GM21576 (cell line): Measurements from ENCODE around the gene OR7A17.

Experiments
- ATAC-seq: cut with Tn5 transposase; IDR thresholded peaks from one replicate; pipeline ENCODE4 v1.9.1; 2021; ENCODE audit warnings: mild to moderate bottlenecking, moderate library complexity; ENCODE audit not compliant: unreplicated experiment

OR7A17 gene

DNA sequence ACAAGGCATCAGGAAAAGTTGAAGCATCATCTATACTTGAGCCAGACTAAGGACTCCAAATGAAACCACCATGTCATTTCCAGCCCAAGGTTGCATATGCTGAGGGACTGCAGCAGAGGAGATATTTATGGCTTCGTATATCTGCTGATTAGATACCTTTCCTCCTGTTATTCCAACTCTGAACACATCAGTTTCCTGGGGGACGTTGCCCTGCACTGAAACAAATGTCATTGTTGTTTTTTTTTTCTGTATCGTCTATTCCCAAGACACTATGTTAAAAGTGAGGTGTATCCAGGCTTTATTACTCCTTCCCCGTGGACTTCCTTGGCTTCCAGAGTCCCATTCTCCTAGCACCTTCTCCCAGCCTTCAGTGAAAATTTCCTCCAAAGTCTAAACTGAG lies at the start of gene OR7A17:
Gene OR7A17 (minus strand): TSS at position 101 of the 400 bp plus-strand sequence. CDS start 4,777 bp downstream, outside the sequence.
- no peak for ATAC-seq

GRCh38 chr19:14933506-14933905 lies 47.6 kb upstream of the OR7A17 start:
- ATAC-seq = no peak

- no peak for ATAC-seq
Observed at GRCh38 chr19:14916848-14917247, 30.9 kb upstream of the OR7A17 start.

- no peak for ATAC-seq
Observed at GRCh38 chr19:14915116-14915515, 29.2 kb upstream of the OR7A17 start.

DNA sequence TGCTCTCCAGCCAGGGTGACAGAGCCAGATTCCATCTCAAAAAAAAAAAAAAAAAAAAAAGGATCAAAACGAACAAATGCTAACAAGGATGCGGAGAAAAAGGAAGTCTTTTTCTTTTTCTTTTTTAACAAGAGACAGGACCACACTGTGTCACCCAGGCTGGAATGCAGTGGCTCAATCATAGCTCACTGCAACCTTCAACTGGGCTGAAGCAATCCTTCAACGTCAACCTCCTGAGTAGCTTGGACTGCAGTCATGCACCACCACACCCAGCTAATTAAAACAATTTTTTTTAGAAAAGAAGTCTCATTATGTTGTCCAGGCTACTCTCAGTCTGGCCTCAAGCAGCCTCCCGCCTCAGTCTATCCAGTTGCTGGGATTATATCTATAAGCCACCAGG lies 20.8 kb upstream of the OR7A17 start:
- no peak for ATAC-seq

- no peak for ATAC-seq
Observed at GRCh38 chr19:14901675-14902260, 15.8 kb upstream of the OR7A17 start.

GRCh38 chr19:14890643-14891379 lies 4.9 kb upstream of the OR7A17 start:
- ATAC-seq = no peak

DNA sequence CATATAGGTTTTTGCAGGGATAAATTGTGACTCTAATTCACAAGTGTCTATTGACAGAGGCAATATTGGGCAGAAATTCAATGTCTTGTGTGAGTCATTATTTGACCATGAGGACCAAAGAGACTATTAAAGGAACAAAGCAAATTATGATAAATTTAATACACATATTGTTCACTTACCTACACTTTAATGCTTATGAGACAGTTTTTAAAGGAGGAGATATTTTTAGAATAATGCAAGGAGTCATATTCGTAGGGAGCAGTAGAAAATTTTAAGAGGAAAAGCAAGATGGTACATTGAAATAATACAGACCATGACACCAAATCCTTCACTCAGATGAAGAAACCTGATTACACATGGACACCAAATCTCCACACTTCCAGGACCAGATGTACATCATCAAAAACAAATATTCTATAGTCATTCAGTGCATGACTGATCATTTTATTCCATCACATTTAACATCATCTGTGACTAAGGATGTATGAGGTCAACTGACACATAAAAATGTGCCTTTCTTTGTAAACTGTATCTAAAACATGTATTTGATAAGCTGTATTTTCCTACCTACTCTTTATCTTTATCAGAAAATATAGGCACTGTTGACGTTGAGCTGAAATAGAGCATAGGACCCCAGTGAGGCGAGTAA lies 4.2 kb upstream of the OR7A17 start:
- no peak for ATAC-seq

DNA sequence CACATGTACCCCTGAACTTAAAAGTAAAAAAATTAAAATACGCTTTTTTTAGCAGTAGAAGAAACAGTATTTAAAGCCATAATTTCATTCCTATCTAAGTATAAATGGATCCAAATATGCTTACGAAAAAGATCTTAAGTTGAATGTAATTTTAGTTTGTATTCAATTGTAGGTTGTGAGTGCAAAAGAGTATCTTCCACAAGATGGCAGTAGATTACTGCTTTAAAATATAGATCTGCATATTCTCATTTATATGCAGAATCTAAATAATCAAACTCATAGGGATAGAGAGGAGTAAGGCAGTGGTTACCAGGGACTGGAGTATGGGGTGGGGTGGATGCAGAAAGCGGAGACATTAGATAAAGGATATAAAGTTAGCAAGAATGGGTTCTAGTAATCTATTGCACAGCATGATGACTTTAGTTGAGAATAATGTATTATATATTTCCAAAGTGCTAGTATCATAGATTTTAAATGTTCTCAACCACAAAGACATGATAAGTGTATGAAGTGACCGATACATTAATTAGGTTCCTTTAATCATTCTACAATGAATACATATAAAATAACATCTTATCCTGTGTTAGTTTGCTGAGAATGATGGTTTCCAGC lies 14.2 kb downstream of the OR7A17 start:
- ATAC-seq = no peak

DNA sequence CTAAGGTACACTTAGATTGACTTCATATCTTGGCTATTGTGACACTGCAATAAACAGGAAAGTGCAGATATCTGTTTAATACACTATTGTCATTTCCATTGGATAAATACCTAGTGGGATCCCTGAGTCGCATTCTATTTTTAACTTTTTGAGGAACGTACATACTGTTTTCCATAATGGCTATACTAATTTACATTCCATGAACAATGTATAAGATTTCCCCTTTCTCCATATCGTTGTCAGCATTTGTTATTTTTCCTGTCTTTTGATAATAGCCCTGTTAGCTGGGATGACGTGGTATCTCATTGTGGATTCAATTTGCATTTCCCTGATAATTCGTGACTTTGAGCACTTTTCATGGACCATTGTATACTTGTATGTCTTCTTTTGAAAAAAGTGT lies 17.4 kb downstream of the OR7A17 start:
- no peak for ATAC-seq

DNA sequence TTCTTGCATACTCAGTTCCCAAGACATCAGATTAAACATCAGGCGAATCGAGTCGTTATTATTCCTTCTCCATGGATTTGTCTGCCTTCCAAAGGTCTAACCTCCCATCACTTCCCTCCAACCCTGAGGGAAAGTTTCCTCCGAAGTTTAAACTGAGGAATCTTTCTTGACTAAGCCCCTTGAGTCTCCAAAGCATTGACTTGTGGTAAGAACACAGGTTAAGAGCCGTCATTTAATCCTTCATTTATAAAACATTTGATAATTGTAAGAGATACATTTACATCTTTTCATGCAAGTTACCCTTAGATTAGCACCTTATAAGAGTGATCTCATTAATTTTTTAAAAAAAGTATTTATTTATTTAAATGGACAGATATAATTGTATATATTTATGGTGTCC lies 37.1 kb downstream of the OR7A17 start, which contains the start of gene OR7A10:
Gene OR7A10 (minus strand): TSS at position 101 of the 400 bp plus-strand sequence. CDS start 7,045 bp downstream, outside the sequence.
- no peak for ATAC-seq

GRCh38 chr19:14843578-14843977 lies 42.4 kb downstream of the OR7A17 start:
- no peak for ATAC-seq

- no peak for ATAC-seq
Observed at GRCh38 chr19:14843169-14843568, 42.8 kb downstream of the OR7A17 start.

- no peak for ATAC-seq
Observed at GRCh38 chr19:14840206-14840605, 45.7 kb downstream of the OR7A17 start.

DNA sequence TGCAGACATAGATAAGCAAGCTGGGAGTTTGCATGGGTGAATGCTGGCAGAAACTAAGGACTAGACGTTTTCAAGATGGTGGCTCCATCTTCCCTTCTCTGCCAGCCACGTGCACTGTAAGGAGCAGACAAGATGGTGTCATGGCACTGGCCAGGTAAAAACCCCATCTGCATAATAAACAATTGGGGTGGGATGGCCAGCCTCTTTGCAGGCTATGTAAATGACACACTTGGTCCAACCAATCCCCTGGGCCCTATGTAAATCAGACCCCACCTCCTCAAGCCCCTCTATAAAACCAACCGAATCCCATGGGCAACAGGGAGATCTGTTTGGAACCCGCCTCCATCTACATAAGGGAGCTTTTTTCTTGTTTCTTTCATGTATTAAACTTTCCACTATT lies 48.5 kb downstream of the OR7A17 start:
- ATAC-seq = no peak

DNA sequence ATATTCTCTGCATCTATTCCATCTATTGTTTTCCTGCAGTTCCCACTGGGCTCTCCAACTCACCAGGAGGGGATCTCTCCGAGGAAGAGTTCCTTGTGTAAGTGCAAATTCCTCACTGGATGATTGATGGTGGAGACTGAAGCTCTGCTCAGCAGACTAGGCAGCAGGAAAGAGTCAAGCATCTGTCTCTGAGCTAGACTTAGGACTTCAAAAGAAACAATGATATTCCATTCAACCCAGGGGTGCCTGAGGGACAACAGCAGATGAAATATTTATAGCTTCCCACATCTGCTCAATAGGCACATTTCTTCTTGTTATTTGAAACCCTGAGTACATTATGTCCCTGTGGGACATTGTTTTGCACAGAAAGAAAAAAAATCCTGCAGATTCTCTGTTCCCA lies 50.9 kb downstream of the OR7A17 start, which contains the start of the genes OR7A5 and OR7C1:
Gene OR7A5 (minus strand): TSS at position 175 of the 400 bp plus-strand sequence. CDS start 6,944 bp downstream, outside the sequence.
Gene OR7C1 (minus strand): TSS at position 175 of the 400 bp plus-strand sequence. CDS start 35,049 bp downstream, outside the sequence.
- ATAC-seq = no peak

DNA sequence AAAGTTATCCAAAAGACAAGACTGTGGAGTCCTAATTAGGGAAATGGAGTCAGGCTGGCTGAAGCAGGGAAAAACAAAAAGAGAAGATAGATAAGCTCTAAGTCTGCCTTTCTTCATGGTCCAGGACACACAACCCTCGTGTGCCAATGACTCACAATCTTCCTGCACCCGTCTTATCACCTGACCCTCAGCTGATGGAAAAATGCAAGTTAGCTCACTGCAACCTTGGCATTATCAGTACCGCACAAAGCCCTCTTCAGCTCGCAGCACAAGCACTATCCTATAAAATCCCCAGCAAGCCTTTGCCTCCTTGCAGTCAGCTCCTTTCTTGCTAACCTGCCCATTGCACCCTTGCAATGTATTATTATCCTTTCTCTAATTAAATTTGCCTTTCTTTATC lies 55.2 kb downstream of the OR7A17 start:
- ATAC-seq = no peak
